Measurements from ENCODE around the gene TBX2.

TBX2 gene

DNA sequence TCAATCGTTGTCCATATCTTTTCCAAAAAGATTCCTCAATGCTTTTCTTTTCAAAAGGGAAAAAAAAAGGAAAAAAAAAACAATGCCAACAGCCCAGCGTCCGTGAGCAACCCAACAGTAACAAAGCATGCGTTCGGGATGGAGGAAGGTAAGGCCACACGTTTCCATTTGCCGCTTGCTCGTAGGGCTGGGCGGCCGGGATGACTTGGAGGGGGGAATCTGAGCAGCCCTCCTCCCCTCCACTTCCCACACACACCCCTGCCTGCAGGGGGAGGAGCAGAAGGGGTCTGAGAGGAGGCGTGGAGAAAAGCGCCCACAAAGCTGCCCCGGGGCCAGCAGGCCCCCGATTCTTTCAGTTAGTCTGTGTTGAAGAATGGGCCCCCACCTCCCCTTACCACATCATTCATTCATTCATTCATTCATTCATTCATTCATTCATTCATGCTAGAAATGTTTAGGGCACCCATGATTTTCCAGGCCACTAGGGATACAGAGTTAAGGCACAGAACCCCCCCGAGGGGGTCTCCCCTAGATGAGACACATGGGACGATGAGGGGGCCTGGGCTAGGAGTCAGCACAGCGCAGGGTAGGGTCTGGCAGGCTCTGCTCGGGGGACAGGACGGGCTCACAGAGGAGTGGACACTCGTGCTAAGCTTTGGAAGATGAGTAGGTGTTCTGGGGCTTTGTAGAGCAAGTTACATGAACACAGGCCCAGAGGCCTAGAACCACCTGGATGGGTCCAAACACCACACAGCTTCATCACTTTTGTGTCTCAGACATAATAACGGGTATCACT is 10.9 kb upstream of the TBX2 start:
- DNase-seq: no peak

DNA sequence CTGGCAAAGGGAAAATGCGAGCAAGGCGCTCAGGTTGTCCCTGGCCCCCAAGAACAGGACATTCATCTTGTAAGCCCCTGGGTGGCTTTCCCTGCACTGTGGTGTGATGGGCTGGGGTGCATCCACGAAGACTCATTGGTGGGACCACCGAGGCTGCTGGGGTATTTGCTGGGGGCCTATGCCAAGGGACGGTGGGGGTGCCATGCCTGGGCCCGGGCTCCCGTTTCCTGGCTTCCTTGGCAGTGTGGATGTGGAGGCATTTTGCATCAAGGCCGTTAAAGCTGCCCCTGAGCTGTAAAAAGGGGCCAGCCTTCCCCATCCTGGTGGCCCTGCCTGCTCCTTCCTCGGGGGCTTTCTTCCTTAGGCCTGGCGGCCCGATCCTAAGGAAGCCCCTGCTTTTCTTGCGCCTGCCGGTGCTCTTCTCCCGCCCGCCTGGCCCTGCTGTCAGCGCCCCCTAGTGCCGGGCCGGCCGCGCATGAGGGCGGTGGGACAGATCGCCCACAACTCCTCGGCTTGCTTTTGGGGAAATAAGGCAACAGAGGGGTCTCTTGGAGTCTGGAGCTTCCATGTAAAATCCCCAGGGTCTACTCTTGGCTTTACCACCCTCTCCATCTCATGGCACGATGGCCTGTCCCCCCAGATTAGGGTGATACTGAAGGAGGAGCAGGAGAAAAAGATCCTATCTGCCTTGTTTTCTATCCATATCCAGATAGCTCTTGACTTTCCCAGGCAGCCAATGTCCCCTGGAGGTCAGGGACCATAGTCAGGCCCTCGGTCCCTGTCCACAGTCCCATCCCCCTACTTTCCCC is 9.8 kb upstream of the TBX2 start:
- DNase-seq: no peak

DNA sequence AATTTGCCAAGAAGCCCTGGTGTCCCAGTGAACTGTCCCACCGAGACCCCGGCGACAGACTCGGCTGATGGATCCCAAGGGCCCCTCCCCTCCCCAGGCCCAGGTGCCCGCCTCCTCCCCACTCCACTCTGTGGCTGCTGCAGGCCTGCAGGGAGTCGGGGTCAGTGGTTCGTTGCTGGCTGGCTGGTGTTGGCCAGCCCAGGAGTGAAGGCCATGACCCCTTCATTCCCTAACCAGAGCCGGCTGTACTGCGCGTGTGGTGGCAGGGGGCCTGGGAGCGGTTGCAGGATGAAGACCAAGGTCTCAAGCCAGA is 9.2 kb upstream of the TBX2 start:
- DNase-seq: no peak

DNA sequence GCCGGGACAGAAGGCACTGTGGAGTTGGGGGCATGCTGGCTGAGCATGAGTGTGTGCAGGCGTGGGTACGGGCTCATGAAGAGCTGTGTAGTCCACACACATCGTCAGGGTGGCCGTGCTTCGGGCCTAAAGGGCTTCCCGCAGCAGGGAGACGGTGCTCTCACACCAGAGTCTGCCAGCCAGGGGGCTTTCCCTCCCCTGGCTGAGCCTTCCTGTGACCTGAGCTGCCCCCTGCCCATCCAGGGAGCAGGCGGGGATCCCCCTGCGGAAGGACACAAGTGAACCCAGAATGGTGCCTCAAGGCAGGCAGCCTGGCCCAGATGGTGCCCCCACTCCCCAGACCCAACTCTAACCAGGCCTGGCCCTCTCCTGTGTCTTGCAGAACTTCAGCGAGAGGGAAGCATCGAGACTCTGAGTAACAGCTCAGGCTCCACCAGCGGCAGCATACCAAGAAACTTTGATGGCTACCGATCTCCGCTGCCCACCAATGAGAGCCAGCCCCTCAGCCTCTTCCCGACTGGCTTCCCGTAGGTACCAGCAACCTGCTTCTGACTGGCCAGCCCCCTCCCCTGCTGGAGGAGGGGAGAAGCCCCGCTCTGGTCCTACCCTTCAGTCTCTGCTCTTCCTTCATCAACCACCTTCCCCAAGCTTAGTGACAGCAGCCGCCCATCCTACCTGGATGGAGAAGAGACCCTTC is 7.9 kb upstream of the TBX2 start:
- no peak for DNase-seq

DNA sequence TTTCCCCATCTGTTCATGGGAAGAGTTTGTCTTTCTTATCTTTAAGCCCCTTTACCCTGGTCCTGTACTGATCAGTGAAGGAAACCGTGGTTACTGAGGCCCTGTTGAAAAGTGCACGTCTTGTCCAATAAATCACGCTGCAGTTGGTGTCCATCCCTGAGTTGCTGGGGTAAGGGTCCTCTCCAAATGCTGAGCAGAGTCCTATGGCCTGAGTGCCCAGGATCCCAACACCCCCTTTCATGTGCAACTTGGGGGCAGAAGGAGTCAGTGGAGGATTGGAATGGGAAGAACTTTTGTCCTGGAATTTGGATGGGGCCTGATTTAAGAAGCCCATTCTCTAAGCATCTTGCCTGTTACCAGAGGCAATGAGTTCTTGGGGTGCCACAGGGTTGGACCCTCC is 7.0 kb upstream of the TBX2 start:
- no peak for DNase-seq

DNA sequence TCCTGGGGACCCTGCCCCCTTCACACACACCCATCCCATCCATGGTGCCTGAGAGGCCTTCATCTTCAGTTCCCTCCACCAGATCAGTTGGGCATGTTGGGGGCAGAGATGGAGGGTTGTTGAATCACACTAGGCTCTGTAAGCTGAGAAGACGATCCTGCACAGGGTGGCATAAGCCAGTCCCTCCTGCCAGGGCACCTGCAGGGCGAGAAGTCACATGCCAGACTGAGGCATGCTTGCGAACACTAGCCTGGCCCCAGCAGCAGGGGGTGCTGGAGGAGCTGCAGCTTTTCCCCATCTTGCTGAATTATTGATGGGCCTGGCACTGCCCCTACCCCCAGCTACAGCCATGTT is 6.1 kb upstream of the TBX2 start:
- no peak for DNase-seq

DNA sequence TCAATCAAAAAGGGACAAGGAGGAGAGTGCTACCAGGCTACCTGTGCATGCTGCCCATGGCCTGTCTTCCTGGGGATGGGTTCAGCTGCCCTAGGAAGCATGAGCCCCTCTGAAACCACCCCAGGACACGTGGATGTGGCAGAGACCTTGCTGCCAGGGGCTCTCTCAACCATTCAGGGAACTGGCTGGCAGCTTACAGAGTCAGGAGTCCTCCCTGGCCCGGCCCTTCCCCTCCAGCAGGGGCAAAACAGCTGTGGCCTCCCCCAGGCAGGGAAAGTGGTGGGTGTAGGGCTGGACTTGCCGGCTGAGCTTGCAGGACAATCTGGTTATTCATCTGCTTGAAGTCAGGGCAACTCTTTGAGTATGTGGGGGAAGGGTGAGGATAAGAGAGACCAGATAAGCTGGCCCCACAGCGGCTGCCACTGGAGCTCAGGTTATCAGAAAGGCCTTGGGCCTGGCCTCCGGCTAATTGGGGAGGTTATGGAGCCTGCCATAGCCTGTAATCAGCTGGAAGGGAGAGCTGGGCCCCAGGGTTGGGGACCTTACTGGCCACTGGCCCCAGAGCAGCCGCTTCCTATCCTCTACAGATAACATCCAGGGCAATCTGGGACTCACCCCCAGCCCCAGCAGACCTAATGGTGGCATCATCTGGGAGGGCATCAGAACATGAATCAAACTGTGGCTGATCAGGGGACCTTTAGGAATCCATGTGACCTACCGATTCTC is 5.6 kb upstream of the TBX2 start:
- DNase-seq: no peak

DNA sequence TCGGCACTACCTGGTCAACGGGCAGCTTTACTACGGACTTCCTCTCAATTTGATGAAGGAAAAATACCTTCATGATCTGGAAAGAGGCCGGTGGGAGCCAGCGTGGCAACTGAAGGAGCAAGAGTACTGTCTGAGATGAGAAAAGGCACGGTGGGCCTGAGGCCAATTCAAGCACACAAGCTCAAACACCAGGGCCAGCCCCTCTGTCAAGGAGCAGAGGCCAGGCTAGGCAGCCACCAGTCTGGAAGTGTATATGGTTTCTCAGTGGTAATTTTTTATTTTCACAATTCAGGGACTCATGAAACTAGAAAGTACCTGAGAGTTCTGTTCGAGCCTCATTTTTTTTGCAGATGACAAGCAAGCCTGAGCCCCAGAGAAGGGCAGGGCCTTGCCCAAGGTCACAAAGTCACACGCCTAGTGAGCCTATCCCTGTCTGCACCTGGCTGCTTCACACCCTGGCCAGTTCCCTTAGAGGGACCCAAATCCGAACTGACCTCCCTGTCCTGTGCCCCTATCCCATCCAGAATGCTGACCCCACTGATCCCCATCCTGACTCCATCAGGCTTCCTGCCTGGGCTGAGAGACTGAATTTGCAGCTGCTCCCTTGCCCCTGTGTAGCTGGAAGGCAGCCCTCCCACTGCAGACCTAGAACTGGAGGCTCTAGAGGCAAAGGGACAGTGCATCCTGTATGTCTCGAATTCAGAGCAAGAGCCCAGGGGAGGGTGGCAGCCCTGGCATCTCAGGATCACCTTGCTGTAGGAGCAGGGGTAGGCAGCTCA is 4.8 kb upstream of the TBX2 start:
- DNase-seq: no peak

DNA sequence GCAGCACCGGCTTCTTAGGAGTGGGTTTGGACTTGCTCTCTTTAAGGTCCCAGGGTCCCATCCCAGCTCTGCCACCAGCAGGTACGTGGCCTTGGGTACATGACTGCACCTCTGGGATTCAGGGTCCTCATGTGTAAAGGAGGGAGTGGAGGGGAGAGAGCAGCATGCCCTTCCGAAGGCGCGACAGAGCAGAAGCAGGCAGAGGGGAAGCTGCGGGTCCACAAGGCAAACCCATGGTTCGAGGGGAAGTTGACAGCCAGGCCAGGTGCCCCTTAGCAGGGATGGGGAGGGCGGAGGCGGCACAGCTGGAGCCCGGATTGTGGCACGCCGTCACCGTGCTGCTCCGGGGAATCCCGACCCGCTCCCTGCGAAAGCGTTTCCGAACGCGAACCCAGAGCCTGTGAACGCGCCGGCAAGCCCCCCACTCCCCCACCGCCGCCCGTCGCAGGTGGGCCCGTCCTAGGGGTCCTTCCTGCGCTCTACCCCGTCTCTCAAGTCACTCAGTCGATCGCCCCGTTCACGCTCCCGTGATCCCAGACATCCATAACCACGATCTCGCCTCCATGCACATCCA is 4.1 kb upstream of the TBX2 start:
- DNase-seq: no peak

DNA sequence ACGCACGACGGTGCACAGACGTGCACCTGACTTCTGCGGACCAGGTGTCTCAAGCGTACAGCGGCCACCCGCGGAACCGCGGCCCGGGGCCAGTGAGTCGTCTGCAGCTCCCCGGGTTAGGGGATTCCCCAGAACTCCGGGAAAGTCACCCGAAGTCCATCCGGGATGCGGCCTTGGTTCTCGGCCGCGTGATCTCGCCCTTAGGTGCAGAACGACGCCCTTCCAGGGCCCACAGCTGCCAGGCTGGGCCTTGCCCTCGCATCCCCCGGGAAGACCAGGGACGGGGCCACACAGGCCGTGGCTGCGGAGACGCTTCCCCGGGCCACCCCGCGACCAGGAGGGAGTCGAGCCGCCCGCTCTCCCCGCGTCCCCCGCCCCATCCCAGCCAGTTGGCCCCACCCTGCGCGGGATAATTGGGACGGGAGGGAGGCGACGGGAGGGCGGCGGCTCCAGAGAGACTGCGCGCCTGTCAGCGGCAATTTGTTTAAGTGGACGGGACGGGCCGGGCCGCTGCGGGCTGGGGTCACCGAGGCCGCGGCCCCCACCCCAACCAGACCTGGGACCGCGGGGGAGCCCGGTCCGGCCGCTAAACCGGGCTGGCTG is 3.6 kb upstream of the TBX2 start:
- no peak for DNase-seq

DNA sequence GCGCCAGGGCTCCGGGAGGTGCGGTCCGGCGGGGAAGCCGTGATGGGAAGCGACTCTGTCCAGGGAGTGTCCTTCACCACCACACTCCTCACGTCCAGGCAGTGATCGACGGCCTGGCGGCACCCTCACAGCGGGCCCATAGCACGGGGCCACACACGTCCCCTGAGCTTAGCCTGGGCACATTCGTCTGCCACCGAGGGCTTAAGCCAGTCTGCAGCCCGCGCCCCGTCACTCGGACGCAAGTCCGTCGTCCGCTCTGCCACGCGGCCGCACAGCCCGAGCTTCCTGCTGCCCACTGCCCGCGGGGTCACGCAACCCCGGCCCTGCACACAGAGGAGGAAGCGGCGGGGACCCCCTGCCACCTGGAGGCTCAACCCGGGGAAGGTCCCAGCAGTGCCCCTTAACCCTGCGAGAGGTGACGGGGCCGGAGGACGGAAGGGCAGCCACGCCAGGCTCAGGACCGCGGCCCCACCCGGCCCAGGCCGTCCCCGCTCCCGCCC is 3.0 kb upstream of the TBX2 start:
- DNase-seq: no peak

DNA sequence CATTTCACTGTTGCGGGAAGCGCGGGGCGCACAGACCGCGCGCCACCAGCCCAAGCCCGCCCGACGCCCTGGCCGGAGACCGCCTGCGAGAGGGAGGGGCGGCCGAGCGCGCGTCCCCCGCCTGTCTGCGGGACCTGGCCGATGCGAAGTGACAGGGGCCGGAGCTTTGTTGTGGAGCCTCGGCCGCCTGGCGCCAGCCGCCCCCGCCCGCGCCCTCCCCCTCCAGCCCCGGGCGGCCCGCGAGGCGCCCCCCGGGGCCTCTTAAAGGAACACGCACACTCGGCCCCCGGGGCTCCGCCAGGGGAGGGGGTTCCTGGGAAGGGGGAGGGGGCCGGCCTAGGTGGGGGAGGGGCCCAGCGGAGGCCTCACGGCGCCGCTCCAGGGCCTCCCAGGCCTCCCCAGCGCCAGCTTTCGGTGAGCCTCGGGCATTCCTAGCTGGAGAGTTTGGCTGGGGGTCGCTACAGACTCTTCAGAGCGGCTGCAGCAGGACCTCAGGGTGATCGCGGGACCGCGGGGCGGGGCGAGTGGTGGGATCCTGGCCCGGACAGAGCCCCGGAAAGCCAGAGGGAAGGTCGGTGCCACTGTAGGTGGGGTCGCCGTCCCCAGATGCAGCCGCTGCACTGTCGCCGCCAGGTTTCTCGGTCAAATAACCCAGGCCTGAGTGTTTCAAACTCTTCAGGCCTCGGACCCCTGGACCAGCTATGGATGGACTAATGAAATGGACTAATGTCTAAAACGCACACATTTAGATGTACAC is 2.4 kb upstream of the TBX2 start:
- DNase-seq: no peak

DNA sequence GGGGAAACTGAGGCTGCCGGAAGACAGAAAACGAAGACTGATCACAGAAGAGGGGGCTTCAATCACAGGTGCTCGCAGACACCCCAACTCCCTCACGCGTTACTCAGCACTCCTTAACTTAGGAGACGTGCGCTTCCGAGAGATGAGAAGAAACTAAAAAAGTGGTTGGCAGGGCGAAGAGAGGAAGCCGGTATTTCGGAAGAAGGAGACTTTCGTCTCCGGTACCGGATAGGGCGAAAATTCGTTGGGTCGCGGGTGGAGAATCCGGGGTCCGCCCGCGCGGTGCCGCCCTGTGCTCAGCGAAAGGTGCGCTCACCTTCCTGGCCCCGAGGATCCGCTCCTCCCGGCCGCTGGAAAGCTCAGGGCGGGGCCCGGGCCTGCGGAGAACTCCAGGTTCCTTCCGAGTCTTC is 917 bp upstream of the TBX2 start:
- DNase-seq: no peak

DNA sequence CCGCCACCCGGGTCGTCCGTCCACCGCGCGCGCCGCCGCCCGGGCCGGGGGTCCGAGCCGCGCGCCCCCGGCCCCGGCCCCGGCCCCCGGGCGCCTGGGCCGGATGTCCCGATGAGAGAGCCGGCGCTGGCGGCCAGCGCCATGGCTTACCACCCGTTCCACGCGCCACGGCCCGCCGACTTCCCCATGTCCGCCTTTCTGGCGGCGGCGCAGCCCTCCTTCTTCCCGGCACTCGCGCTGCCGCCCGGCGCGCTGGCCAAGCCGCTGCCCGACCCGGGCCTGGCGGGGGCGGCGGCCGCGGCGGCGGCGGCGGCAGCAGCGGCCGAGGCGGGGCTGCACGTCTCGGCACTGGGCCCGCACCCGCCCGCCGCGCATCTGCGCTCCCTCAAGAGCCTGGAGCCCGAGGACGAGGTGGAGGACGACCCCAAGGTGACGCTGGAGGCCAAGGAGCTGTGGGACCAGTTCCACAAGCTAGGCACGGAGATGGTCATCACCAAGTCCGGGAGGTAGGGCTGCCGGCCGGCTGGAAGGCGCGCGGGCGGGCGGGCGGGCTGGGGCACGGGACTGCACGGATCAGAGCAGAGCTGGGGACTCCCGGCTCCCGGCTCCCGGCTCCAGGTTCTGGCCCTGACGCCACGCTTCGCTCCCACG is 548 bp downstream of the TBX2 start:
- DNase-seq: no peak

DNA sequence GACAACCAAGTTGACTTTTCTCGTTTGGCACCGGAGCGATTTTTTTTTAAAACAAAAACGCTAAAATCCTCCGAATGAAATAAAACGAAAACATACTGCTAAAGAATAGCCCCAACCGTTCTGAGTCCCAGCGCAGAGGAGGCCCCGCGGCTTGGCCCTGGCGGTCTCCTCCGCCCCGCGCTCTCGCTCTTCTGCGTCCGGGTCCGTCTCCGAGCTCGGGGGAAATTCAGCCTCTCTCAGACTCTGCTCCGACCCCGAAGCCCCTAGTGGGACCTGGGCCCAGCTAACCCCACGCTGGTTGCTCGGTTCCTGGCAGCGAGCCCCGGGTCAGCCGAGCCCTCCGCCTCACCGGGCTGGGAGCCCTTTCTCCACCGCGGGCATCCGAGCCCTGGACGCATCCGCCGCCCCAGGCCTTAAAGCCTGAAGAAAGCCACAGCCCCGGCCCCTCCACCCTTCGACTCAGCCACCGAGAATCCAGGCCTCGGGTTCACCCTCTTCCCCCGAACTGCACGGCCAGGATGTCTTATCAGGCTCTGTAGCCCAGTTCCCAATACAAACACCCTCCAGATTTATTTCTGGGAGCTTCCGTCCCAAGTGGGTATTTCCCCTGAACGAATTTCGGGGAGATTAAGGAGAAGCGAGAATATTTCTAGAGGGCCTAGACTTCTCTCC is 1.2 kb downstream of the TBX2 start:
- no peak for DNase-seq

DNA sequence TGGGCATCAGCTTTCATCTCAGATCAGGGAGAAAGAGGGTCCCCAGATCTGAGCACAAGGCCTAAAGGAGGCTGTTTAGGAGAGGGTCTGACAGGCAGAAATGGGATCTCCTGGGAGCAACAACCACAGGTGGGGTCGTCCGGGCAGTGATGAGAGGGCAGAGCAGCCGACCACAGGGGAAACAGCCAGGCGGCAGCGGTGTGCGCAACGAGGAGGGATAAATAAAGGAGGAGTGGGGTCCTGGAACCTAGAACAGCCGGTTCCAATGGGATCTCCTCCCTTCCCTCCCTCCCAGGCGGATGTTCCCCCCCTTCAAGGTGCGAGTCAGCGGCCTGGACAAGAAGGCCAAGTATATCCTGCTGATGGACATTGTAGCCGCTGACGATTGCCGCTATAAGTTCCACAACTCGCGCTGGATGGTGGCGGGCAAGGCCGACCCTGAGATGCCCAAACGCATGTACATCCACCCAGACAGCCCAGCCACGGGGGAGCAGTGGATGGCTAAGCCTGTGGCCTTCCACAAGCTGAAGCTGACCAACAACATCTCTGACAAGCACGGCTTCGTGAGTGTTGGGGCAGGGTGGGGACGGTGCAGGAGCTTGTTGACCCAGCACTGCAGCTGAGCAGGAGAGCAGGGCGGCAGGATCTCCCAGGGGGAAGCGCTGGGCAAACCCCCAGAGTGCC is 1.9 kb downstream of the TBX2 start:
- DNase-seq: no peak

DNA sequence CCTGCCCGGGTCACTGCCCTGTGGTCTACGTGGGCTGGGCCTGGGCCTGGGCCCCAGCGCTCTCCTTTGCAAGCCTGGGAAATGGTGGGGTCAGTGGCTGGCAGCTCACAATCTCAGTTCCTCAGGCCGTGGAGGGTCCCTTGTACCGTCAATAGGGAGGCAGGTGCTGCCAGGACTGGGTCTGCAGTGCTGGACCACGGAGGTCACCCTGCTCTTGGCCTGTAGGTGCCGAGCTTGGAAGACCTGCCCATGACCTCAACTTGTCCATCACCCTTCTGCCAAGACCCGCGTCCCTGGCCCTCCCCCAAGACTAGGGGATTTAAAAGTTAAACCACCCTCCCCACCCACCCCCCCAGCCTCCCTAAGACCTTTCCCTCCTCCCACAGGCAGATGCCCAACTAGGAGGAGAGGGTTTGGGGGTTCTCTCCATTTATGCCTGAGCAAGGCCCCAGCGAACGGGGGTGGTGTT is 2.5 kb downstream of the TBX2 start:
- DNase-seq: no peak

DNA sequence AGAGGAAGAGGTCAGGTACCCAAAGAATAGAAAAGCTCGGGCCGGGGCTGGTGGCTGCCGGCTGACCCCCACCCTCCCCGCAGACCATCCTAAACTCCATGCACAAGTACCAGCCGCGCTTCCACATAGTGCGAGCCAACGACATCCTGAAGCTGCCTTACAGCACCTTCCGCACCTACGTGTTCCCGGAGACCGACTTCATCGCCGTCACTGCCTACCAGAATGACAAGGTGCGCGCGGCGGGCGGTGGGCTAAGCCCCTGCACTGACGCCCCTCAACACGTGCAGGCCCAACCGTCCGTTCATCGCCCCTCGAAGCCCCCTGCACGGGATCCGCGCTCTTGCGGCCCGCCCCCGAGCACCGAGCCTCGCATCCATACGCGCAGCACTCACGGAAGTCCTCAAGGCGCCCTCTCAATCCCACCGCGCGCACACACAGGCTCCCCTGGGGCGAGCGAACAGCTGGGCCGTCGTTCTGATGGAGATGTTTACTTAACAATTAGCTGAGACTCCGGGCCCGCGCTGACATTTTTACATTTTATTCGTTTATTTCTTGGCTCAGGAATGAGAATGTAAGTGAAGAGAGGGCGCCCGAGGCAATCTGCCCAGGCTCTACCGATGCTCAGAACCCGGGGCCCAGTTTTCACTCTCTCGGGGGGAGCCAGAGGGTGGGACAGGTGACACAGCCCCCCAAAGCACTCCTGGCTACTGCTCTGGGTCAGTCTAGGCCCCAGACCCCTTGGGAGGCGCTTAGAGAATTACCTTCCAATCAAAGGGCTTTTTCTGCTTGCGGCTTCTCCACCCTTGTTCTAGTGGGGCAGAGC is 3.5 kb downstream of the TBX2 start:
- DNase-seq: no peak
